ENCODE data around the gene ERVFRD-1.
"Not testable (repeated sequence)": the region's sequence is repeated elsewhere in the genome, so short reads cannot be mapped to it uniquely, and the experiment has no call there.

The ERVFRD-1 gene

DNA sequence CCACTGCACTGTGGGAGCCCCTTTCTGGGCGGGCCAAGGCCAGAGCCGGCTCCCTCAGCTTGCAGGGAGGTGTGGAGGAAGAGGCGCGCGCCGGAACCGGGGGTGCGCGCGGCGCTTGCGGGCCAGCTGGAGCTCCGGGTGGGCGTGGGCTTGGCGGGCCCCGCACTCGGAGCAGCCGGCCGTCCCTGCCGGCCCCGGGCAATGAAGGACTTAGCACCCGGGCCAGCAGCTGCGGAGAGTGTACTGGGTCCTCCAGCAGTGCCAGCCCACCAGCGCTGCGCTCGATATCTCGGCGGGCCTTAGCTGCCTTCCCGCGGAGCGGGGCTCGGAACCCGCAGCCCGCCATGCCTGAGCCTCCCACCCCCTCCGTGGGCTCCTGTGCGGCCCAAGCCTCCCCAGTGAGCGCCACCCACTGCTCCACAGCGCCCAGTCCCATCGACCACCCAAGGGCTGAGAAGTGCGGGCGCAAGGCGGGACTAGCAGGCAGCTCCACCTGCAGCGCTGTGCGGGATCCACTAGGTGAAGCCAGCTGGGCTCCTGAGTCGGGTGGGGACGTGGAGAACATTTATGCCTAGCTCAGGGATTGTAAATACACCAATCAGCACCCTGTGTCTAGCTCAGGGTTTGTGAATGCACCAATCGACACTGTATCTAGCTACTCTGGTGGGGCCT lies 24.2 kb downstream of the ERVFRD-1 start:
- not testable (repeated sequence) for DNase-seq

GRCh38 chr6:11085758-11086435 lies 25.6 kb downstream of the ERVFRD-1 start:
- no peak for DNase-seq

DNA sequence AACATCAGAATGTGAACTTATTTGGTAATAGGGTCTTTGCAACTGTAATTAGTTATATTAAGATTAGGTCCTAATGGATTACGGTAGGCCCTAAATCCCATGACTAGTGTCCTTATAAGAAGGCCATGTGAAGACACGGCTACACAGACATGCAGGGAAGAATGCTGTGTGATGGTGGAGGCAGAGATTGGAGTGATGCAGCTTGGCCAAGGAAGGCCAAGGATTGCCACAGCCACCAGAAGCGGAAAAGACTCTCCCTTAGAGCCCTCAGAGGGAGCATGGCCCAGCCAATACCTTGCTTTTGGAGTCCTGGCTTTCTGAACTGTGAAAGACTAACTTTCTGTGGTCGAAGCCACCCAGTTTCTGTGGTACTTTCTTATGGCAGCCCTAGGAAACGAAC lies 27.6 kb downstream of the ERVFRD-1 start:
- no peak for DNase-seq

DNA sequence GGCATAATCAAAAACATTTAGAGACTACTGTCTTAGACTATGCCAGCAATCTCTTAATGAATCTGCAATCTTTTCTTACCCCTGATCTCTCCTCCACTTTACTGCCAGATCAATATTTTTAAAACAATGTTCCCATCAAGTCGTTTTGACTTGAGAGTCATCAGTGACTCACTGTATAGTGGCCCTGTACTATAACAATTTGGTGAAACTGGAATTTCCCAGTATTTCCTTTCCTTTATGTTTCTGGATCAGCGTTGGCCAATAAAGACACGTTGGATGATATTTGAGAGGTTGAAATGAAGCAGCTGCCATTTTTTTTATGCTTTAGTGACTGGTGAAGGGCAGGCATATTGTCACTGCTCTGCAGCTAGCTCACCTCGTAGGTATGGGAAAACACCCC lies 28.0 kb downstream of the ERVFRD-1 start:
- no peak for DNase-seq

GRCh38 chr6:11080296-11080695 lies 31.2 kb downstream of the ERVFRD-1 start:
- DNase-seq, result no peak

DNA sequence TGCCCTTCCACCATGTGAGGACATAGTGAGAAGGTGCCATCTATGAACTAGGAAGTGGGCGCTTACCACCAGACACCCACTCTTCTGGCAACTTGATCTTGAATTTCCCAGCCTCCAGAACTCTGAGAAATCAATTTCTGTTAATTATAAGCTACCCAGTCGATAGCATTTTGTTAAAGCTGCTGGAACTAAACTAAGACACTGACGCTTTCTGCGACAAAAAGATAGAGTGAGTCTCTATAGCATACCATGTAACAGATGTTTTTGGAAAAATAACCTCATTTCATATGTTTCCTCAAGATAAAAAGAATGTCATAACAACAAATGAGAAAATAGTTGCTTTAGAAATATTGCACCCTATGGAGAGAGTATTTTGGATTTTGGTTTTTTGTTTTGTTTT lies 33.3 kb downstream of the ERVFRD-1 start:
- no peak for DNase-seq

GRCh38 chr6:11076540-11076939 lies 35.0 kb downstream of the ERVFRD-1 start:
- no peak for DNase-seq

- no peak for DNase-seq
Observed at GRCh38 chr6:11072101-11072500, 39.4 kb downstream of the ERVFRD-1 start.

DNA sequence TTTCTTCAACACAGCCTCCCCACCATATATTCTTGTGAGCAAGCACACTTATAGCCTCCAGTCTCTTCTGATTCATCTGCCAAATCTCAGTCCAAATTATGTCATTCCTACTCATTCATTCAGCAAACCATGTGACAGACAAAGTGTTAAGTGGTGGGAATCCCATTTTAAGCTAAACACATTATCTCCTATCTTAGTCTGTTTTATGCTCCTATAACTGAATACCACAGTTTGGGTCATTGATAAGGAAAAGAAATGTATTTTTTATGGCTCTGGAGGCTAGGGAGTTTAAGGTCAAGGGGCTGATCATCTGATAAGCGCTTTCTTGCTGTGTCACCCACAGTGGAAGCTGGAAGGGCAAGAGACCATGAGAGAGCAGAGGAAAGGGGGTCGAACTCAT lies 41.8 kb downstream of the ERVFRD-1 start:
- DNase-seq, result no peak

DNA sequence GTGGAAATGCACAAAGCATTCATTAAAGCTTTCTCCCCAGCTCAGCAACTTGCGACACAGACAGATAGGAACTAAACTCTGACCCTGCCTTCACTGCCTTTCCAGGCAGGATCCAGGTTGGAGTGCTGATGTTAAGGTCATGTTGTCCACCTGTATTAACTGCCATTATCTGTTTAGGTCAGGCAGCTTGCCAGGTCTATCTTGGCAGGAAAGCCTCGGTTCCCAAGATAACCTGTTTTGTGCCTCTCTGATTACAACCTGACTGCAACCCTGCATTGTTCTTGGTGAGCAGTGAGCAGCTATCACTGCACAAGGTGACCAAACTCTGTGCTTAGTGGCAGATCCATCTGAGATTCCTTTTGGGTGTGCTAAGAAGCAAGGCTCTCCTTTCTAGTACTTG lies 44.2 kb downstream of the ERVFRD-1 start:
- no peak for DNase-seq

GRCh38 chr6:11066505-11067347 lies 44.8 kb downstream of the ERVFRD-1 start:
- DNase-seq, result no peak

DNA sequence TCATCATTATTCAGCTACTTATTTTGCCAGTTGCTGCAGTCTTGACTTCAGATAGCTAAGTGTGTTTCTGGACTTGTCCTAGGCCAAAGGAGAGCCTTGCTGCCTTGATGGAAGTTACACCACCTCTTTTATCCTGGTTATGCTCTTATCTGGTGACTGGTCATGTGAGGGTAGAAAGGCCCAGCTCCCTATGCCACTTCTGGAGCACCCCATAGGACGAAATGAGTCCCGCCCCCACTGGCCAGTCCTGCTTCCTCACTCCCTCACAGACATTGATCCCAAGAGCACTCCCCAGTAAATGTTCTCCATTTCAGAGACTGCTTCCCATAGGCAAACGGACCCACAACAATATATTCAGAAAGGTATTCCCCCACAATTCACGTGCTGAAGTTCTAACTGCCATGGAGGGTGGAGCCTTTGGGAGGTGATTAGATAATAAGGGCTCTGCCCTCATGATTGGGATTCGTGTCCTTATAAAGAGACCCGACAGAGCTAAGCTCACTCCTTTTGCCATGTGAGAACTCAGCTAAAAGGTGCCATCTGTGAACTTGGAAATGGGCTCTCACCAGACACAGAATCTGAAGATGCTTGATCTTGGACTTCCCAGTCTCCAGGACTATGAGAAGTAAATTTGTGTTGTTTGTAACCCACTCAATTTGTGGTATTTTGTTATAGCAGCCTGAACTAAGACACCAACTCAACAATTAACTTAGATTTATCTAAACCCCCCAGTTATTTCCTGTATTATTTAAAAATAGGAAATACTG lies 45.9 kb downstream of the ERVFRD-1 start:
- no peak for DNase-seq

DNA sequence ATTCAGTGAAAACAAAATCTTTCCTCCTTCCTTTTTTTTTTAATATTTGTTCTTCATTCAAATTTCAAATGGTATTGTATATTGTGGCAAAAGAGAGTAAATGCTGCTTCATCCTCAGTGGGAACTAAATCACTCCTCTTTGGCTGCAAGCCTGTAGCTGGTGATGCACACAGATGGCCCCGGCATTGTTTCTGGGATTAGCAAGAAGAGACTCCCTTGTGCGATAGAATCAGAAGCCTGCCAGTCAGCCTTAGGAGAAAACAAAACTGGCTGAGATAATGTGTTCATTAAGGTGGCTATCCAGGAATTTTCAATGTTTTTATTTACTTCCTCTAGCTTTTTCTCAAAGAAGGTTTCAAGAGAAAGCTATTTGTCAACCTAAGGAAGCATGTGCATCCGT lies 46.7 kb downstream of the ERVFRD-1 start:
- no peak for DNase-seq

- no peak for DNase-seq
Observed at GRCh38 chr6:11062715-11063114, 48.8 kb downstream of the ERVFRD-1 start.

- DNase-seq, result no peak
Observed at GRCh38 chr6:11062083-11062482, 49.4 kb downstream of the ERVFRD-1 start.

- DNase-seq, result no peak
Observed at GRCh38 chr6:11058406-11058805, 53.1 kb downstream of the ERVFRD-1 start.

GRCh38 chr6:11056871-11057270 lies 54.7 kb downstream of the ERVFRD-1 start:
- no peak for DNase-seq

DNA sequence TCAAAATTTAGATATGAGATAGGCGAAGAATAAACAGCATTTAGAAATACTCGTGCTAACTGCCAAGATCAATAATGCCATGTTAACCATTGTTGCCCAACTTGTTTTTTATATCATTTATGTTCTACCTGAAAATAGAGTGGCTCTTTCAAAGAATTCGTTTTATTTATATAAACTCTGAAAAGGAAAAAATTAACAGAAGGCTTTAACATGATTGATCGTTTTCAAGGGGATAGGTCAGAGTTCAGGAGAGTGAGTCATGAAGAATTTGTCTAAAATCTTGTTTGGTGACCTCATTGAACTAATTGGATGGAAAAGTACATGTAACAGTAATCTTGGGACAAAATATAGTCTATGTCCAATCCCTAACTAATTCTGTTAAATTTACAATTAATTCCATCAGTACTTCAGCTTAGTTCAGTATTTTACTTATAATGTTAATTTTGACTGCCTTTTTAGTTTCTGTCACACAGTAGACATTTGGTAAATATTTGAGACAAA lies 56.3 kb downstream of the ERVFRD-1 start:
- no peak for DNase-seq

GRCh38 chr6:11054722-11055121 lies 56.8 kb downstream of the ERVFRD-1 start:
- no peak for DNase-seq

DNA sequence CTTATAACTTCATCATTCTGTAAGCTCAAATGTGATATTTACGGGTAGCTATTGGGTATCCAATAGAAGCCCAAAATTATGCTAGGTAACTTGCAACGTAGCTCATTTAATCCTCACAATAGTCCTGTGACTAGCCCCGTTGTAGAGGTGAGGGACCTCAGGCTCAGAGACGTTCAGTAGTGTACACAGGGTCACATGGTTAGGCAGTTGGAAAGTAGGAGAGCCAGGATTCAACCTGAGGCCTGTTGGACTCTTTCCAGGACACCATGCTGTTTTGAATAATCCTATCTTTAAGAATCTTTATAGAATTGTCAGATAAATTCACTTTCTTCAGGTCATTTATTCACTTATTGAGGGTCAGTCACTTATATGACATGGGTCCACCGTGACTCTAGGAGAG lies 58.2 kb downstream of the ERVFRD-1 start:
- DNase-seq, result no peak
